Measurements from ENCODE around the gene TBC1D22A. TPM values are rescaled to one million over a fixed set of nuclear protein-coding genes. Genes with fewer than 3 reads are reported as not detected.

The TBC1D22A gene
- total RNA-seq, 2 experiments from 2014 or later: 37.4 TPM

DNA sequence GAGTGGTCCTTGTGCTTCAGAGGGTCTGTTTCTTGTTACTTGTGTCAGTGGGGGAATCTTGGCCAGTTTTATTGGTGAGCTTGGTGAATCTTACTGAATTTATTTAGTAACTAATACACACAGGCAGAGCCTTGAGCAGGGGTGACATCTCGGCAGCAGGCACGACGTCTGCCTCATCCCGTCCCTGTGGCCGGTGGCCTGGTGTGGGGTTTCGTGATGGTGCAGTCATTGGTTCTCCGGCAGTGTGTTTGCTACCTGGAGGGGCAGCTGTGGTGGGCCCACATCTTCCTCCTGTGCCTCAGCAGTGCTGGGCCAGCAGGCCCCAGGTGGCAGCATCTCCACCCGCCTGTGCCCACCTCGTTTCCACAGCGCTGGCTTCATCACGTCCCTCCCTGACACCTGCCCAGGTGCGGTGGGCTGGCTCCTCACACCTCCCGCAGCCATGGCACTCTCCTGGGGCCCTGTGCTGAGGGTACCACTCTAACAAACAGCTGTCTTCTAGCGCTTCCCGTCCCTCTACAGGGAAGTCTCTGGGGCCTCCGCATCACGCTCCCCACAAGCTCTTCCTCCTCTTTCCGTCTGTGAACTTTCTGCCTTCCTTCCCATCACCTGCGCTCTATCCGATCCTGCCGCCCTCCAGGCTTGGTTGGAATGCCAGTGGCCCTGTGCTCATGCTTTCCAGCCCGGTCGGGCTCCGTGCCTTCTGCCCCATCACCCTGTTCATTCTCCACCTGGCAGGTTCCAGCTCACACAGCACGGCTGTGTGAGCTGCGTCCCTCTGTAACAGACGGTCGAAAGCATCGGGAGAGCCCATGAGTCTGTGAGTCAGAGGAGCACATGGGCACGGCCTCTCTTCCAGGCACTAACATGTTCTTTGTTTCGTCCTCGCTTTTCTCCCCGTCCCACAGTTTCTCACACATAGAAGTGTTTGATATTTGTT, 203.4 kb downstream of the TBC1D22A start:
- POLR2A ChIA-PET: no interaction called here
- CTCF ChIA-PET: no interaction called here

DNA sequence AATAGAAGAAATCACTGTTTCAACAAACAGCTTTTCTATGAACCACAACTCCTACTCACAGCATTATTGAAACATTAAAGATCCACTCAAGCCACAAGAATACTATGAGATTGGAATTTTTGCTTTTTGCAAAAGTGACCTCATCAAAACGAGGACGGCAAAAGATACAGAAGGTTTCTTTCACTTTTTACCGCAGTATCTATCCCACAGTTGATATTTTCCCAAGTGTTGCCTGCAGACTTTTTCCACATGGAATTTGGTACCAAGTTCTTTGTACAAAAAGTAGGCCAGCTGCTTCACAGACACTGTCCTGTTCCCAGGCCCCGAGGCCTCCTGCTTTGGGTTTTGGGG, 204.0 kb downstream of the TBC1D22A start:
- ChIA-PET CTCF (no interaction called here), POLR2A (no interaction called here)

DNA sequence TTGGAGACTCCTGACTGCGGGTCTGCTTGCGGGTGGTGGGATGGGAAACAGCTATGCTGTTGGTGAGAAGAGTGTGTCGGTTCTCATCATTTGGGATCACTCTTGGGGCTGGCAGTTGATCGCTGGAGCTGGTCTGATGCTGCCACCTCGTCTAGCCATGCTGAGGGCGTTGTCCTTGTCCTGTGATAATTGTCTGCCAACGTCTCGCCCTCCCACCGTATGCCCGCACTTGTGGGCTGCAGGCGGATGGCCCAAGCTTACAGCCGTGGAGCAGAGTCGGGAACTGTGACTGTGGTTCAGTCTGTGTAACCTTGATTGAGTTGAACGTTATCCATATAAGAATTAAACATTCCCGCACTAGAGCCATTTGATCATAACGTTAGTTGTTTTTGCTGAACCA, 204.4 kb downstream of the TBC1D22A start:
- CTCF ChIA-PET: no interaction called here
- POLR2A ChIA-PET: interaction anchor here (0.6 kb wide), 1 partner anchor 292 kb away, joined by 4 read pairs; no protein-coding TSS in a partner anchor

DNA sequence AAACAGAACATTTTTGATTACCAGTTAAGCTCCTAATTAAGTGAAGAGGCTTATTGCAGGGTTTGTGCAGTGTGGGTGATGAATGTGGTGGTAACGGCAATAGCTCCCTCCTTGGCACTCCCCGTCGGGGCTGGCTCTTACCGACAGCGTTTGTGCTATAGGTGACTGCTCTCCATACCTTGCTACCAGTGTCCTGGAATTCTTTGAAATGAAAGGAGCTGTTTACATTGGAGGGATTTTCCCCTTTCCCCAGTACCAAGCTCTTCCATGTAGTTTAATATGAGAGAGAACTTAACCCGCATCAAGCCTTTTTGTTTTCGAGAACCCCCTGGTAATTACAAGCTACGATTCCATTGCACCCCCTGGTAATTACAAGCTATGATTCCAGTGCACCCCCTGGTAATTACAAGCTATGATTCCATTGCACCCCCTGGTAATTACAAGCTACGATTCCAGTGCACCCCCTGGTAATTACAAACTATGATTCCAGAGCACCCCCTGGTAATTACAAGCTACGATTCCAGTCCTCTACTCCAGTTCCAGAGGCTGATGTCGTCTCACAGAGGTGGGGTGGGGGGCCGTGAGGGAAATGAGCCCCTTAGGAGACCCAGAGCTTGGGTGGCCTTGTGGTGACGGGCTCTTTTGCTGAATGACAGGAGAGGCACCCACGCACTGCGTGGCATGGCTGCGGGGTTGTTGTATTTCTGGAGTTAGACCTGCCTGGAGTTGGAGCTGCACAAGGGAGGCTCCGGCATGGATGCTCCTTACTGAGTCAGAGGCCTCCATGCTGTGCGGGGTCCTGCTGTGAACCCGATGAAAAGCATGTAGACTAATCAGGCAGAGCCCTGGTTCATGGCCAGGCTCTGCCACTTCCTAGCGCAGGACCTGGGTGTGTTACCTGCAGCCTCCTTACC, 205.3 kb downstream of the TBC1D22A start:
- ChIA-PET POLR2A (interaction anchor here (0.6 kb wide), 1 partner anchor 293 kb away, joined by 4 read pairs; no protein-coding TSS in a partner anchor), CTCF (no interaction called here)

DNA sequence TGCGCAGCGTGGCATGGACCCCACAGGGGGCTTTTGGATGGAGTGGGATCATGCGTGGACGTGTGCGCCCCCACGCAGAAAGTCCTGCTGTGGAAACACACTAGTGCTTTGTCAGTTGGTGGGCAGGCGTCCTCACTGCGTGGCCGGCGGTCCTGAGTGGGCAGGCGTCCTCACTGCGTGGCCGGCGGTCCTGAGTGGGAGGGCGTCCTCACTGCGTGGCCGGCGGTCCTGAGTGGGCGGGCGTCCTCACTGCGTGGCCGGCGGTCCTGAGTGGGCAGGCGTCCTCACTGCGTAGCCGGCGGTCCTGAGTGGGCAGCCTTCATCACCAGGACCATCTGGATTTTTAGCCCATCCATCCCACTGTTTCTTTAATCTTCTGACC, 205.9 kb downstream of the TBC1D22A start:
- POLR2A ChIA-PET: no interaction called here
- CTCF ChIA-PET: no interaction called here

DNA sequence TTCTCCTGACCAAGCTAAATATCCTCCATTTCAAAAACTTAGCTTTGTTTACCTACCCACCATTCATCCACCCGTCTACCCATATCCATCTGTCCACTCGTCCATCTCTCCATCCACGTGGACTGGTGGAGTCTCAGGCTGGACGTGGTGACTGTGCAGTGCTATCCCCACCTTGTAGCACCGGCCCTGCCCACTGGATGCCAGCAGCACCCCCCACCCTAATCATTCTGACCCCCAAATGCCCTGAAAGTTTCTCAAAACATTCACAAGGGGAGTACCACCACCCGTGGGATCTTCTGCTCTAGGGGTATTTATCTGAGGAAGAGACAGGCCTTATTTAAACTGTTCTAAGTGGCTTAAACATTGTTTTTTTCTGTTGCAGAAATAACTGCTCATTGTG, 206.4 kb downstream of the TBC1D22A start:
- ChIA-PET CTCF (no interaction called here), POLR2A (no interaction called here)

DNA sequence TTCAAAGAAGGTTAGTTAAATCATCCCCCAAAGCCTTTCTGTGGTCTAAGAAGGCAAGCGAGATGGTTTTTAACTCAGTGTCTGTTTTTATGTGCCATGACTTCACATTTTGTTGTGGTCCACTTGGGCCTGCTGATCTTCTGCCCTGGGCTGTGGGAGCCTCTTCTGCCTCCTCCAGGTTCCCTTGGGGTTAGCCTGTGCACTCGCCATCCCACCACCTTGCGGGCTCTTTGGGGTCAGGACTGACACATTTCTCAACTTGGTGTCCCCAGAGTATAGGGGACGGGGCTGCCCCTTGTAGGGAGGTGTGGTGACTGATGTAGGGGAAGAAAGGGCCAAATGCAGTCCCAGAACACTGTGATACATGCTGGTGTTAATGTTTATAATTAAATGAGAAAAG, 207.0 kb downstream of the TBC1D22A start:
- CTCF ChIA-PET: no interaction called here
- POLR2A ChIA-PET: no interaction called here

DNA sequence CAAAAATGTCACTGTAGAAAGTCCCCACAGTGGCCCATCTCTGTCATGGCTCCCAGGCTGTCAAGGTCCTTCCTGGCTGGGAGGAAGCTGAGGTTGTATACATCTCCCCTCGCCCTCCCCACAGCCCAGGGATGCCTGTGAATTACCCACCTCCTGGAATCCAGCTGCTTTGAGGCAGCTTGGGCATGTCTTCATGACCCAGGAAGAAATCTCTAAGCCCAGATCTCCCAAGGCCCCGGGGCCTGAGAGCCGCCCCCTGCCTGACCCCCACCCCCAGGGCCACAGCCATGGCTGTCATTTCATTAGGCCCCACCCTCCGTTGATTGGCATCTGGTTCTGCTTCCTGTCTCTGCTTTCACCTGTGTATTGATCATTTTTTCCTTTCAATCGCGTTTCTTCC, 207.5 kb downstream of the TBC1D22A start:
- POLR2A ChIA-PET: no interaction called here
- CTCF ChIA-PET: no interaction called here

DNA sequence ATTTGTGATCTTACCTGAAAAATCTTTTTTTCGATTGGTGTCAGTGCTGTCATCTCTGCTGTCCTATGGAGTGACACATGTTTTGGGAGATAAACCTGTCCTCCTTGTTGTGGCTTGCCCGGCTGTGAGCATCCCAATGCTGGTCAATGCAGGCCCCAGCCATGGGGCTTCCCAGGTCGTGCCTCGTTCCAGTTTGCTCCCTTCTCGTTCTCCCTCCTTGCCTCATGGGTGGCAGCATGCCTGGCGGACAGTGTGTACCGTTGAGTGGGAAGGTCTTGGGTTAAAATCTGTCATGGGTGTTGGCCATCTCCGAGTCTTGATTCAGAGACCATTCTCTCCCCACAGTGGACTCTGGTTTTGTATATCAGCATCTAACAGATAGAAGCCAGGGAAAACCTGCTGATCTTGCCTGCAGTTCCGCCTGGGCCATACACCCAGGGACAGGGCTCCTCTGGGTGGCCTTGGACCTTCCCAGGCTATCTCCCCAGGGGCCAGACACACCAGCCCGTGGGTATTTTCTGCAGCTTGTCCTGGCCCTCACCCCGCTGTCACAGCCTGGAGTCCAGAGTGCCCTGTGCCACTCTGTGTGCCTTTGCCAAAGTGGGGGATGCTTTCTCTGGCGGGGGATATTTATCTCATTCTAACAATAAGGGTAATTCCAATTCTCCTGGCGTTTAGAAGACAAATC, 208.1 kb downstream of the TBC1D22A start:
- POLR2A ChIA-PET: no interaction called here
- CTCF ChIA-PET: no interaction called here

DNA sequence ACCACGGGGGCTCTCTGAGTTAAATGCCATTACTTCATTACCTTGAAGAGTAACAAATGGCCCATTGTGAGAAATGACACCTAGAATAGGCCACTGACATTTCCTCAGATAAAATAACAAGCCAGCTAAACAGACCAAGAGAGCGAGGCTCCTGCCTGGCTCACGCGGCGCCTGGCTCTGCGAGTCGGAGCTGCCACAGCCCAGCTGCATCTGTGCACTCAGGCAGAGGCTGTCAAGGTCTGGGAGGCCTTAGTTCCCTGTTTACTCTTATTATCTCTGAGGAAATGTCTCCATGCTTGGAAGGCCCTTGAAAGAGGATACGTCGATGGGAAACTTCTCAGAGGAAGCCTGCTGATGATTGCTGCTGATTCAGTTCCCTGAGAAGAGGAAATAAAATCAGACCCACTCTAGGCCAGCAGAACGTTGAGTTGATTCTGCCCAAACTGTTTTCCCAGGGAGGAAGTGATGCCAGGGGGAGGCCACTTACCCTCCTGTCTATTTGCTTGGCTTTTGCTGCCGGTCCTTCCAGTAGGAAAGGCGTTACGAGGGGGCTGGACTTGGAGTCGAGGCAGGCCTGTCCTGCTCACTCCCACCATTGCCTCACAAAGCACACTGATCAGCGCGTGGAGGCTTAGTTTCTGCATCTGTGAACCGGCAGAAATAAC, 208.8 kb downstream of the TBC1D22A start:
- ChIA-PET CTCF (no interaction called here), POLR2A (no interaction called here)

DNA sequence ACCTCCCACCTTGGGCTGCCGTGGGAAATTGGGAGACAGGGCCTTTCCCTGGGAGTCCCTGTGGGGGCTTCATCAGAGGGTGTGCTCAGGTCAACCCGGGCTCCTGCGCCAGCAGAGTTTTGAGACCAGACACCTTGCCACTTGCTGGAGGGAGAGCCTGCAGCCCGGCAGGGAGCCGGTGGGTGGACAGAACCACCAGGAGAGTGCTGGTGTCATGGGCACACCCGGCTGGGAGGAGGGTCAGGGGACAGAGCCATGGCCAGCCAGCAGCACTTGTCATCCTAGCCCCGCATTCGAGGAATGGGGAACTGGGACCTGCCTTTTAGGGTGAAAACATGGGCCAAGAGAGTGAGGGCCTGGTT, 209.3 kb downstream of the TBC1D22A start:
- ChIA-PET CTCF (no interaction called here), POLR2A (no interaction called here)

DNA sequence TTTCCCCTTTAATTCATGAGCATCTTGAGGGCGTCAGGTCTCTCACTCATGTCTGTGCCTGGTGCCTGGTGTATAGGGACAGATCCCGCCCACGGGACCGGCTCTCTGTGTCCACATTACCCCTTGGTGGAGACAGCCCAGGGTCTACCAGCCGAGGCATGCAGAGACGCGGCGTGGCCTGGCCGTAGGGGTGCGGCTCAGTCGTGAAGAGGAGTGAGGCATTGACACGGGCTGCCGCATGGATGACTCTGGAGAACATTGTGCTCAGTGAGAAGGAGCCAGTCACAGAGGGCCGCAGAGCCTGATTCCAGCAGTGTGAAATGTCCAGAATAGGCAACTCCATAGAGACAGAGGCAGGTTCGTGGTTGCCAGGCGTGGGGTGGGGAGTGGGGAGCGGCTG, 209.8 kb downstream of the TBC1D22A start:
- CTCF ChIA-PET: no interaction called here
- POLR2A ChIA-PET: no interaction called here

DNA sequence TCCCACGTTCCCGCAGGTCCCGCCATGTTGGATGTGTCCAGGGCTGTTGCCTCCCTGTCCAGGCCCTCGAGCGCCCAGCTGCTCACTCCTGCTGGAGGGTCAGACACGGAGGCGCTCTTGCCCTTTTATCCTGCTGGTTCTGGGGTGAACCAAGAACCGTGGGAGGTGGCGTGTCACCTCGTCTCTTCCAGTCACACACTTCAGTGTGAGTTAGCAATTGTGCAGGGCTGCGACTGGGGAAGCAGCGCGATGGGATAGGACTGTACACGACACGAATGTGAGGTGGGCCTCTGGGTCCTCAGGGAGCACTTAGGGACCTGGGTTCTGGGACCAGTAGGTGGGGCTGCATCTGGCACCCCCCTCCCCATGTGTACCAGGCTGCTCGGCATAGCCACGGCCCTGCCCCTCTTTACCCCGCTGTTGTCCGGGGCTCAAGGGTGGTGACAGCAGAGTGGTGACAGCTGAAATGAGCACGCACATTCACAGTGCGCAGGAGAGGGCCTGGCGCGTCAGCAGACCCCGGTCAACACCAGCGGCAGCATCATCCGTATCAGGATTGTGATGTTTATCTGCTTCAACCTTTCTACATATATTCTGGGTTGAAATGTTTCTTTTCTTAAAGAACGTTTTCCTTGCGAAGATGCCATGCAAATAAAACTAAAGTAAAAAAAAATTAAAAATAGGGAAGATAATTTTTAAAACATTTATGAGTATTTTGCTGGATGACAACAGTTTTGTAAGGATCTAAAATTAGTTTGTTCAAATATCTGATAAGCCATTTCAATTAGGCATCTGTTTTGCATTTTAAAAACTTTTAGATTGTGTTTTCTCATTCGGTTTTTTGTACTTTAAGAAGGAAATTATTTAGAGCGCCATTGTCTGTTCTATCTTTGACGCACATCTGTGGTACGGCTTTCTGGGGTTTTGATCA, 210.7 kb downstream of the TBC1D22A start:
- ChIA-PET POLR2A (no interaction called here), CTCF (no interaction called here)

DNA sequence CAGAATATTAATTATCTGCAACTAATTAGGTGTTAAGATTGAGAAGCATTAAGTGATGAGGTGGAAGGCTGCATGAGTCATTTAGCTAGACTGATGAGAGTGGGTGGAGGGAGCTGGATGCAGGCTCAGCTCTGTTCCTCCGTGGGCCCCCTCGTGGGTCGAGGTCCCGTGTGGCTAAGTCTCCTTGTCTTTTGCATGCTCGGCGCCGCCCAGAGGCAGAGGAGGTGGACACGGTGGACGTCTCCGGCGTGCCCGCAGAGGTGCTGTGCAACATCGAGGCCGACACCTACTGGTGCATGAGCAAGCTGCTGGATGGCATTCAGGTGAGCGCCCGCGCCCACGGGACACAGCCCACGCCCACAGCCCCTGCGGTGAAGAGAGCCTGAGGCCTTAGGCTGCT, 211.6 kb downstream of the TBC1D22A start:
- CTCF ChIA-PET: no interaction called here
- POLR2A ChIA-PET: no interaction called here

DNA sequence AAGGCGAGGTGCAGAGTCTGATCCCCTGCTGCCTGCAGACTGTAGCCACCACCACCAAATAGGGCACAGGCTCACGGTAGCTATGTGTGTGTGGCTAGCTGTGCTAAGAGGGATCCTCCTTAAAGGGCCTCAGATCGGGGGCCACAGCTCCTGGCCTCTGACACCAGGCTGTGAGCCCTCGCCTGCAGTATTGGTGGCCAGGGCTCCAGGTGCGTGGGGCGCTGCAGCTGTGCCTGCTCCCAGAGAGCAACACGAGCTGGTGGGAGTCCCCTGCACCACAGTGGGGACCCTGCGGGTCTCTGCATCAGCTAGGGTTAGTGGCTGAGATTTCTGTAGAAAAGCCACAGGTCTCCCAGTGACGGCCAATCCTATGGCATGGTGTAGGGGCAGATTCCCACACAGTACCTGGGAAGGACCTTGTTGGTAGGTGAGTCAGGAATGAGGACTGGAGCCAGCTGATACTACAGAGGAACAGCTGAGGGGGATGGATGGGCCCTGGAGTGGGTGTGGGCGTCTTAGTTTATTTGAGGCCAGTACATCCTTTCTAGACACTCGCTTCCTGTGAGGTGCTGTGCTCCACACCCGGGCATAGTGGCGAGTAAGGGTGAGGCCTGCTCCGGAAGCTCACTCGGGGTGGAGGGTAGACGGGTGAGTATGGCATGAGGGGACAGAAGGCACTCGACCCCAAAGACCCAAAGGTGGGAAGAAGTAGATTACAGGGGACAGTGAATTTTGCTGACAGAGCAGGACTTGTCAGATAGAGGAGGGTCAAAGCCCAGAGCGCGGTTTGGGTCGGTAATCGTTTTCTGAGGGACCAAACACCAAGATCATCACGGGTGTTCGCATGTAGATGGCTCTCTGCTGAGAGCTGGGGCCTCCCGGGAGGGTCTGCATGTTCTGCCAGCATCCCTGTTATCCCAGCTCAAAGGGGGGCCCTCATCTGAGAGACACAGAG, 212.5 kb downstream of the TBC1D22A start:
- CTCF ChIA-PET: no interaction called here
- POLR2A ChIA-PET: no interaction called here

DNA sequence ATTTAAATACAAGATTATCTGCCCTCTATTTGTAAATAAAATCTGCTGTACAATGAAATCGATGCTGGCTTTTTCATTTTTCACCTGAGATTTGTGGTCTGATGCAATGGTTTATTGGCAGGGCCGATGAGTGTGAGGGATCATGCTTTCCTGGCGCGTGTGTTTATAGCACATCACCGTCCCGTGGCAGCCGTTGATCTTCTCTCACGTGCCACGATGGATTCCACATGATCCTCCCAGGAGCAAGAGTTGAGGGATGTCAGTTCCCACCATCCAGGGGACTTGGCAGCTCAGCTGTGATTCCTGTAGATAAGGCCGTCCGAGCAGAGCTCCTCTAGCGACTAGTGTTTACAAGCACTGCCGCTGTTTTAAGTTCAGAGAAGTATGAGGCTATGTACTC, 213.7 kb downstream of the TBC1D22A start:
- CTCF ChIA-PET: no interaction called here

DNA sequence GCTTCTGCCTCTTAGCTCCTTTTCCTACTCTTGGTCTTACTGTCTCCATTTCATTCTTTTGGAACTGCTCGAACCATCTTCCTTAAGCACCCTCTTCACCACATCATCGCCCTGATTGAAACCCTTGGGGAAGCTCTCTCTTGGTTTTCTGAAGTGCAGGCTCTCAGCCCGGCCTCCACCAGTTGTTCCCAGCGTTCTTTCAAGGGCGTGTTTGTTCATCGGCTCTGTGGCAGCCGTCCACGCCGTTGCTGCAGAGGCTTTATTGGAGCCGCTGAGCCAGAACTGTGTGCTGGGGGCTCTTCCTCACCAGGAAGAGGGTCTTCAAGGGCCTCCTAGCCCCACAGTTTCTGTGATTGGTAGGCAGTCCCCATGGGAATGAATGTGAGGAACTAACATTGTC, 214.1 kb downstream of the TBC1D22A start:
- POLR2A ChIA-PET: no interaction called here
- CTCF ChIA-PET: no interaction called here

More for the DNA sequence above, 213.7 kb downstream of the TBC1D22A start:
- POLR2A ChIA-PET: no interaction called here

Data from activated CD8-positive, alpha-beta memory T cell treated with anti-CD3 and anti-CD28 coated beads for 36 hours (primary cell).